SHP77 treated with DMSO at 0.1 percent for 48 hours (cell line): ENCODE data around the gene PLAU.
"Not testable (repeated sequence)": the region's sequence is repeated elsewhere in the genome, so short reads cannot be mapped to it uniquely, and the experiment has no call there.

Source experiments
- DNase-seq: peaks from one replicate; lab custom pipeline; 2025; lab: John Stamatoyannopoulos, UW

Gene PLAU

GRCh38 chr10:73922007-73922863 is 11.3 kb downstream of the PLAU start:
- DNase-seq: no peak

- DNase-seq: no peak
Measured at GRCh38 chr10:73922864-73923133, 11.9 kb downstream of the PLAU start.

GRCh38 chr10:73923935-73924598 is 13.1 kb downstream of the PLAU start:
- DNase-seq: no peak

GRCh38 chr10:73924935-73925334 is 14.0 kb downstream of the PLAU start:
- no peak for DNase-seq

GRCh38 chr10:73925539-73925938 is 14.6 kb downstream of the PLAU start:
- no peak for DNase-seq

GRCh38 chr10:73926152-73926764 is 15.3 kb downstream of the PLAU start:
- DNase-seq: no peak

DNA sequence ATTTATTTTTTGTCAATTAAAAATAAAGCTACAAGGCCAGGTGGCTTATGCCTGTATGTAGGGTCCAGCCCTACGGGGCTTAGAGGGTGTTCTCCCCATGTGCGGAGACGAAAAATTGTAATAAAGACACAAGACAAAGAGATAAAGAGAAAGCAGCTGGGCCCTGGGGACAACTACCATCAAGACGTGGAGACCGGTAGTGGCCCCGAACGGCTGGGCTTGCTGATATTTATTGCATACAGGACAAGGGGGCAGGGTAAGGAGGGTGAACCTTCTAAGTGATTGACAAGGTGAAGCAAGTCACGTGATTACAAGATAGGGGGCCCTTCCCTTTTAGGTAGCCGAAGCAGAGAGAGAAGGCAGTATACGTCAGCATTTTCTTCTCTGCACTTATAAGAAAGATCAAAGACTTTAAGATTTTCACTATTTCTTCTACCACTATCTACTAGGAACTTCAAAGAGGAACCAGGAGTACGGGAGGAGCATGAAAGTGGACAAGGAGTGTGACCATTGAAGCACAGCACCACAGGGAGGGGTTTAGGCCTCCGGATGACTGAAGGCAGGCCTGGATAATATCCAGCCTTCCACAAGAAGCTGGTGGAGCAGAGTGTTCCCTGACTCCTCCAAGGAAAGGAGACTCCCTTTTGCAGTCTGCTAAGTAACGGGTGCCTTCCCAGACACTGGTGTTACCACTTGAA is 19.8 kb downstream of the PLAU start:
- DNase-seq: not testable (repeated sequence)

DNA sequence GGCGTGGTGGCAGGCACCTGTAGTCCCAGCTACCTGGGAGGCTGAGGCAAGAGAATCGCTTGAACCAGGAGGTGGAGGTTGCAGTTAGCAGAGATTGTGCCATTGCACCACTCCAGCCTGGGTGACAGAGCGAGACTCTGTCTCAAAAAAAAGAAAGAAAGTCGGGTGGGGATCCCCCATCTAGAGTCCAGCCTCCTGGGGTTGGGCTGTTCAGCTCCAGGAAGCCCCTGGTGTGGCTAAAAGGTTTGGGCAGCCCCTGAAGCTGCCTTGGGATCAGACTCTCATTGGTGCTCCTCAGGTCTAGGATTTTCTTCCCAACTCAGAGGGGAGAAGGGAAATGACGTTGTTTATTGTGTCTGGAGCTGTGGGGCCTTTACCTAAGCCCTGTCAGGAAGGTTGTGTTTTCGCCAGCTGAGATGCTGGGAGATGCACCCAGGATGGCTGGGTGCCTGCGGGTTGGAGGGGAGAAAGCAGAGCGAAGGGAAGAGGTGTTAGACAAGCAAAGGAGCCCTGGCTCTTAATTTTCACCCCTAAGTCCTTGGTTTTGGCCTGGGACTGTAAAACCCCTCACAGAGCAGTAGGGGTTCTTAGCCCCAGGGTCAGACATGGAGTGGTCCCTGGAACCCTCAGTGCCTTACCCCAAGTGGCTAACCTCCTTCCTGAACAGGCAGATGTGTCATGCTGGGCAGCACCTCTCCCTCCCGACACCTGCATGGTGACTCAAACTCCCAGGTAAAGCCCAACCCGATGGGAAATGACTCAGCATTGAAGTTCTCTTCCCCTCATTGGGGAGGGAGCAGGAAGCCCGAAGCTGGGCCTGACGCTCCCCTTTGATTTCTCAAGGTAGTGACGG is 21.1 kb downstream of the PLAU start:
- no peak for DNase-seq

DNA sequence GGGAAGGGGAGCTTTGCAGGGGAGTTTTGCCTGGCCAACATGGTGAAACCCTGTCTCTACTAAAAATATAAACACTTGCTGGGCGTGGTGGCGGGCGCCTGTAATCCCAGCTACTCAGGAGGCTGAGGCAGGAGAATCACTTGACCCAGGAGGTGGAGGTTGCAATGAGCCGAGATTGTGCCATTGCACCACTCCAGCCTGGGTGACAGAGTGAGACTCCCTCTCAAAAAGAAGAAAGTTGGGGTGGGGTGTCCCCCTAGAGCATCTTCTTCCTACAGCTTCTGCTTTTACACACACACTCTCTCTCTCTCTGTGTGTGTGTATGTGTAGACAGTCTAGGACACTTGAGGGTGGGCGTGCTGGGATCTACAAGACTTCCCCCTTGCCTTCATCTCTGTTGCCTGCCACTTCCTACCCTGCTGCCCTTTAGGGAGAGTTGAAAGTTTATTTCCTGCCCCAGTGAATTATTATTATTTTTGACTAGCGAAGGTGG is 21.7 kb downstream of the PLAU start:
- no peak for DNase-seq

- DNase-seq: no peak
Measured at GRCh38 chr10:73934074-73934473, 23.1 kb downstream of the PLAU start.

DNA sequence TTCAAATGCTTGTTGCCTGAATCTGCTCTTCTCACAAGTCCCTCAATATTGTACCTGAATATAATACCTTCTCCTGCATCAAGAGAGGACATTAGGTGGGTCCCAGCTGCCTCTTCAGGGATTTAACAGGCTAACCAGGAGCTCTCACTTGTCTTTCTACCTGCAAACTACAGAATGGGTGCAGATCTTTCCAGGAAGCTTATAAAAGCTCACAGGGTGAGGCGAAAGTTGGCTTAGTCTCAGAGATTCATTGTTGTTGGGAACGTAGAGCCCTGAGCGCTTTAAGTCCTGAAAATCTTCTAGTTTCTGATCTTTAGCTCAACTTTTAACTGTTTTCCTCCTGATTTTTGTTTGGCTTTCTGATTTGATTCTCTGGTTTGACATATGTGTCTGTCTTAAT is 25.0 kb downstream of the PLAU start:
- DNase-seq: no peak

GRCh38 chr10:73937333-73938043 is 26.6 kb downstream of the PLAU start:
- no peak for DNase-seq

DNA sequence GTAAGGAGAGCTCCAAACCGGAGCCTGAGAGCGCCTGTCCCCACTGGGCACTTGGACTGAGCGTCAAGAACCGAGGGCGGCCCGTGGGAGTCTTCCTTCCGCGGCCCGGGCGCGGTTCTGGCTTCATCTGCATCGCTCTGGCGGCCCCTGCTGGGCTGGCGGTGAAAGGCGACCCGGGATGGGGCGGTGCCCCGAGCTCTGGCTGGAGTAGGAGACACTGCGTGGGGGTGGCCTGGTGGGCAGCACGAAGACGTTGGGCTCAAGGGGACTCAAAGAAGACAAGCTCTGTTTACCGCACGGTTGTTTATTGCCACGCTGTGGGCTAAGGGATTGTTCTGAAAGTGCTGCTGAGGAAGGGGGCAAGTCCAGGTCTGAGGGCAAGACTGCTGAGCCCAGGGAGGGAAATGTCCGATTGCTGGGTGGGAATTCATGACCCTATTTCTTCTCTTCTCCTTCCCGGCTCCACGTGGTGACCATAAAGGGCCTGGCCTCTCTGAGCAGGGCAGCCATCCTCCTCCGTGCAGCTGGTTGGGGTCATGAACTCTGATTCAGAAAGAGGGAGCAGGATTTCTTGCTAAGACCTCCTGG is 29.8 kb downstream of the PLAU start:
- no peak for DNase-seq

DNA sequence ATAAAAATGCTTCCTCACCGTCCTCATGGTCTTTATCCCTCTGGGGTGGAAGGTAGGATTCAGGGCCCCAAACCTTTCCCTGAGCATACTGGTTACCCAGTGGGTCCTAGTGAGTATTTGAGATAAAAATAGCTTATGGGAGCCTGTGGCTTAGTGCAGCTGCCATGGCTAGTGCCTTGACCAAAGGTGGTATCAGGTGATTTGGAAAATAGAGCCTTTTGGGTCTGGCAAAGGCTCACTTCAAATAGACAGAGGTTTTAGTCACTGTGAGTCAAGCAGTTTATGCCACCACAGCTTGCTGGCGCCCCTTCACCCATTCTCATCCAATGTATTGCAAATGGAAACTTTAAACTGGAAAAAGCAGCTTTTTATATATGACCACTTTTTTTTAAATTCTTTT is 30.4 kb downstream of the PLAU start:
- DNase-seq: no peak

- no peak for DNase-seq
Measured at GRCh38 chr10:73944356-73945100, 33.6 kb downstream of the PLAU start.

DNA sequence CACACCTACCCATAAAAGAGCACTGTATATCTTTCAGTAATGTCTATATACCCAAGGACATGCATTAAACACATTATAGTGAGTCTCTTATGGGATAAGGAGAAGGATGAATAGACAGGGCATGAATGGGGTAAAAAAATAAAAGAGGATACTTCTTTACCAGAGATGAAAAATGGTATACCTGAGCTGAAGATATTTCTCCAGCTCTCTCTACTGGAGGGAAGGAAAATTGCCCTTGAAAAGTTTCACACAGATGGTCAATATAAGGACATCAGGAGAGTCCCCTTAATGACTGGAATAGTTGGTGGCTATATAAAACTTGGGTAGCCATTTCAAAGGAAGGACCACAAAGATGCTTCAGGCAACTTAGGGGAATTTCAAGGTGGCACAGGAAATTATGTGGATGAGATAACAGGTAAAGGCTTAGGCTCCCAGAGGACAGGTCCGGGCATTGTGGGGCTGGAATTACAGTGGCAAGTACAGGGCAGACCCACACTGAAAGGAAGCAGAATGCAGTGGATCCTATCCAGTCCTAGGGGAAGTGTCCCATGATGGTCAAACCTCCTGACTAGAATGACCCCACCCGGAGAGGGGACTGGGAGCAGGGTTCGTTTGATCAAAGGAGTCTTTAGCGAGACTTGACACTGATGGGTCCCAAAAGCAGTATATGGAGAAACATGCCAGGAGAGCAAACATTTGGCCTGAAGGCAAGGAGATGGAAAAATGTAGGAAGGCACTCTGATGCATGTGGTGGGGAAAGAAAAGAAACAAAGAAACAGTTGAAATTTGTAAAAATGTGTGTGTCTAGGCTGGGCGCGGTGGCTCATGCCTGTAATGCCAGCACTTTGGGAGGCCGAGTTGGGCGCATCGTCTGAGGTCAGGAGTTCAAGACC is 35.6 kb downstream of the PLAU start:
- DNase-seq: no peak

DNA sequence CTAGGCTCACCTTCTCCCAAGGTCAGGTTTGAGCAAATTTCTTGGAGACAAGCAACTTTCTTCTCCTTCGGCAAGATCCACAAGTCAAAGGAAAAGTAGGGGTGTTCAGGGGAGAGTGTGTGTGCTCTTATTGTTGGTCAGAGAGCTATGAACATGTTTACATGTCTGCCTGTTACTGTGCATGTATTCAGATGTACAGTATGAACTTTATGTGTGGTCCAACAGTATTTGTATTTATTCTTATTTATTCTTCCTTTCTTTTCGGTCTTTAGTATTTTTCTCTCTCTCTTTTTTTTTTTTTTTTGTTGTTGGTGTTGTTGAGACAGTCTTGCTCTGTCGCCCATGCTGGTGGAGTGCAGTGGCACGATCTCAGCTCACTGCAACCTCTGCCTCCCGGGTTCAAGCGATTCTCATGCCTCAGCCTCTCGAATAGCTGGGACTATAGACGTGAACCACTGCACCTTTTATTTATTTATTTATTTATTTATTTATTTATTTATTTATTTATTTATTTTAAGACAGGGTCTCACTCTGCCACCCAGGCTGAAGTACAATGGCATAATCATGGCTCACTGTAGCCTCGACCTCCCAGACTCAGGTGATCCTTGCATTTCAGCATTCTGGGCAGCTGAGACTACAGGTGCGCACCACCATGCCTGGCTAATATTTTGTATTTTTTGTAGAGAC is 38.2 kb downstream of the PLAU start:
- no peak for DNase-seq
